ENCODE data around the gene KRTAP16-1.
"Not testable (repeated sequence)": the region's sequence is repeated elsewhere in the genome, so short reads cannot be mapped to it uniquely, and the experiment has no call there.

The KRTAP16-1 gene

GRCh38 chr17:41278176-41278955 lies 30.7 kb downstream of the KRTAP16-1 start:
- no peak overlapping the region for H3K4me3 ChIP-seq (ENCODE audit: low read depth, low read length)
- TF ChIP-seq POLR2A (IDR thresholded peaks at IDR 0.05; ENCODE audit: extremely low read depth, insufficient read length): no peak
- no peak for TF ChIP-seq MAX (IDR thresholded peaks at IDR 0.05; ENCODE audit: low read depth, low read length)
- TF ChIP-seq CTCF (IDR thresholded peaks at IDR 0.05; ENCODE audit: low read depth, low read length): no peak
- no peak for TF ChIP-seq MYC (IDR thresholded peaks at IDR 0.05; ENCODE audit: low read depth, low read length)
- DNase-seq (ENCODE audit: low read depth): no peak

- H3K4me3 ChIP-seq (ENCODE audit: low read depth, low read length): not testable (repeated sequence)
These were observed 33.4 kb downstream of the KRTAP16-1 start, which contains the start of gene KRTAP9-7 for GRCh38 chr17:41275648-41276190. Gene KRTAP9-7 (plus strand): TSS chr17:41275698. CDS start chr17:41275698, 0 bp downstream.

DNA sequence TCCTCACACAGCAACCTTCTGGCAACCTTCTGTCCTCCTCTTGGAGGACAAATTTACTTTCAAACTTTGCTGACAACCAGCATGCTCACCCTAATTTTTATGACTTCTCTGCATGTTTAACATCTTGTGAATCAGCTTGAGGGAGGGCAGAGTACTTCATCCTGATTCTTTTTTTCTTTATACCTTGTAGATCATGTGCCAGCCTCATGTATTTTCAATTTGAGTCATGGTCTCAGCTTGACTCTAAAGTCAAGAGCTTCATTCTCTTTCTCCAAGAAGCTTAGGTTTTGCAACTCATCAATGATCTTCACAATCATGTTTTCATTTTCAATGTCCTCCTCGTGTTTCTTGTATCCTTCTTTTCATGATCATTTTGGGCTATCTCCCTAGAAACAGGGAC lies 37.3 kb downstream of the KRTAP16-1 start:
- TF ChIP-seq CTCF (IDR thresholded peaks at IDR 0.05; ENCODE audit: low read depth, low read length) (no peak), POLR2A (IDR thresholded peaks at IDR 0.05; ENCODE audit: extremely low read depth, insufficient read length) (no peak), MYC (IDR thresholded peaks at IDR 0.05; ENCODE audit: low read depth, low read length) (no peak), MAX (IDR thresholded peaks at IDR 0.05; ENCODE audit: low read depth, low read length) (no peak)
- no peak for DNase-seq (ENCODE audit: low read depth)

More at GRCh38 chr17:41275648-41276190, 33.4 kb downstream of the KRTAP16-1 start, which contains the start of gene KRTAP9-7:
- DNase-seq (ENCODE audit: low read depth): not testable (repeated sequence)

DNA sequence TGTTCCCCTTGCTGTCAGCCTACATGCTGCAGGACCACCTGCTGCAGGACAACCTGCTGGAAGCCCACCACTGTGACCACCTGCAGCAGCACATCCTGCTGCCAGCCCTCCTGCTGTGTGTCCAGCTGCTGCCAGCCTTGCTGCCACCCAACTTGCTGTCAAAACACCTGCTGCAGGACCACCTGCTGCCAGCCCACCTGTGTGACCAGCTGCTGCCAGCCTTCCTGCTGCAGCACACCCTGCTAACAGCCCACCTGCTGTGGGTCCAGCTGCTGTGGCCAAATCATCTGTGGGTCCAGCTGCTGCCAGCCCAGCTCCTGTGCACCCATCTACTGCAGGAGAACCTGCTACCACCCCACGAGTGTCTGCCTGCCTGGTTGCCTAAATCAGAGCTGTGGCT lies 37.8 kb downstream of the KRTAP16-1 start:
- H3K4me3 ChIP-seq (ENCODE audit: low read depth, low read length); DNase-seq (ENCODE audit: low read depth): not testable (repeated sequence)

More for the DNA sequence above, 37.3 kb downstream of the KRTAP16-1 start:
- no peak overlapping the region for H3K4me3 ChIP-seq (ENCODE audit: low read depth, low read length)

DNA sequence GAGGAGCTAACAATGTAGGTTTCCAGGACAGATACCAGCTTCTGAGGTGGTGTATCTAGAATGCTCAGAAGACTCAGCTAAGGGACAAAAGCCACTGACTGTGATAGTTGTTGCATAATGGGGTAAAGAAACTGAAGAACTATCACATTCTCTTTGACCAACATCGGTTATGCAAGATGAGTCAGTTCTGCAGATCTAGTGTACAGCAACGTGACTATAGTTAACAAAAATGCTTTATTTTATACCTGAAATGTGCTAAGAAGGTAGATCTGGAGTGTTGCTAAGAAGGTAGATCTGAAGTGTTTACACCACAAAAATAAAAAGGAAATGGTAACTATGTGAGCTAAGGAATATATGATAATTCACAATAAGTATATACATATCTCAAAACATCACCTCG lies 41.4 kb downstream of the KRTAP16-1 start:
- no peak for TF ChIP-seq POLR2A (IDR thresholded peaks at IDR 0.05; ENCODE audit: extremely low read depth, insufficient read length)
- TF ChIP-seq CTCF (IDR thresholded peaks at IDR 0.05; ENCODE audit: low read depth, low read length): no peak
- no peak for TF ChIP-seq MAX (IDR thresholded peaks at IDR 0.05; ENCODE audit: low read depth, low read length)
- TF ChIP-seq MYC (IDR thresholded peaks at IDR 0.05; ENCODE audit: low read depth, low read length): no peak
- no peak overlapping the region for H3K4me3 ChIP-seq (ENCODE audit: low read depth, low read length)
- DNase-seq (ENCODE audit: low read depth): no peak

DNA sequence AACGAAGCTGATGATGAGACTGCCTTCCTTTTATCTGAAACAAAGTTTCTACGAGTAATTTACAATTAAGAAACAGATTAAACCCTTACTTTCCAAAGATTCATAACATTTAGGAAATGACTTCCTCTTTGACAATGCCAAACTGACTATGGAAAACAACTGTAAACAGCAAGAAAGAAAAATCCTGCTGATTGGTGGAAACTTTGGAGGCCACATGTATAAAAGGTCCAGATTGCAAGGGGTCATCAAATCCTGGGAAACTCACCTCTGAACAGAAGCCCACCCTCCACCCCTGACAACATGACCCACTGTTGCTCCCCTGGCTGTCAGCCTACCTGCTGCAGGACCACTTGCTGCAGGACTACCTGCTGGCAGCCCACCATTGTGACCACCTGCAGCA lies 44.0 kb downstream of the KRTAP16-1 start, which contains the start of gene KRTAP9-6:
Gene KRTAP9-6 (plus strand): TSS at position 301 of the 400 bp plus-strand sequence. CDS start 0 bp downstream, at position 301.
- H3K4me3 ChIP-seq (ENCODE audit: low read depth, low read length): no peak within 1 kb of the TSS
- TF ChIP-seq CTCF (IDR thresholded peaks at IDR 0.05; ENCODE audit: low read depth, low read length): no peak
- TF ChIP-seq MAX (IDR thresholded peaks at IDR 0.05; ENCODE audit: low read depth, low read length): no peak
- no peak for TF ChIP-seq POLR2A (IDR thresholded peaks at IDR 0.05; ENCODE audit: extremely low read depth, insufficient read length)
- no peak for TF ChIP-seq MYC (IDR thresholded peaks at IDR 0.05; ENCODE audit: low read depth, low read length)
- DNase-seq (ENCODE audit: low read depth): no peak

Measured in NB4 (cell line).